Measurements from ENCODE around the gene SND1.

SND1 gene

GRCh38 chr7:127973832-127974231 is 321.8 kb downstream of the SND1 start:
- DNase-seq = peak in 1 of 14 donors; percentile 16

GRCh38 chr7:127974446-127975035 is 322.5 kb downstream of the SND1 start:
- no peak for DNase-seq

- DNase-seq = peak in 1 of 14 donors; percentile 59
These were observed 324.2 kb downstream of the SND1 start for GRCh38 chr7:127976056-127976737.

- DNase-seq = peak in 1 of 14 donors; percentile 16
These were observed 324.7 kb downstream of the SND1 start for GRCh38 chr7:127976738-127977120.

- DNase-seq = no peak
These were observed 326.4 kb downstream of the SND1 start for GRCh38 chr7:127978421-127978820.

GRCh38 chr7:127979113-127979727 is 327.2 kb downstream of the SND1 start:
- no peak for DNase-seq

- no peak for DNase-seq
These were observed 327.7 kb downstream of the SND1 start for GRCh38 chr7:127979728-127980126.

GRCh38 chr7:127980901-127981300 is 328.9 kb downstream of the SND1 start:
- no peak for DNase-seq

- DNase-seq = no peak
These were observed 330.0 kb downstream of the SND1 start for GRCh38 chr7:127981965-127982364.

- no peak for DNase-seq
These were observed 331.9 kb downstream of the SND1 start for GRCh38 chr7:127983804-127984332.

GRCh38 chr7:127986581-127987521 is 334.9 kb downstream of the SND1 start:
- DNase-seq = no peak

- no peak for DNase-seq
These were observed 336.8 kb downstream of the SND1 start for GRCh38 chr7:127988751-127989150.

- no peak for DNase-seq
These were observed 341.3 kb downstream of the SND1 start for GRCh38 chr7:127993317-127993716.

- no peak for DNase-seq
These were observed 342.0 kb downstream of the SND1 start for GRCh38 chr7:127993987-127994386.

GRCh38 chr7:127995156-127995880 is 343.3 kb downstream of the SND1 start:
- DNase-seq = peak in 2 of 14 donors; percentile 65 to 76

- DNase-seq = peak in 3 of 14 donors; percentile 9 to 76 (median 43)
These were observed 343.9 kb downstream of the SND1 start for GRCh38 chr7:127995881-127996215.

GRCh38 chr7:127996253-127997071 is 344.5 kb downstream of the SND1 start:
- DNase-seq = no peak

- no peak for DNase-seq
These were observed 345.4 kb downstream of the SND1 start for GRCh38 chr7:127997226-127997922.

- no peak for DNase-seq
These were observed 346.7 kb downstream of the SND1 start for GRCh38 chr7:127998671-127999070.

- no peak for DNase-seq
These were observed 348.1 kb downstream of the SND1 start for GRCh38 chr7:128000048-128000447.
